PC-9 (cell line): Measurements from ENCODE around the gene FAIM.

ENCODE experiments used
- CTCF ChIP-seq: fragments of 200-600 bp; sonication (generic); conservative IDR thresholded peaks from 2 replicates; pipeline ENCODE4 v1.6.1; 2017; ENCODE audit warnings: mixed run types, antibody characterized with exemption, mild to moderate bottlenecking, moderate library complexity
- EZH2 ChIP-seq: fragments of 200-600 bp; sonication (generic); IDR thresholded peaks from 2 replicates; pipeline ENCODE4 v1.8.0; 2017; ENCODE audit warnings: antibody characterized with exemption, low read depth

GRCh38 chr3:138642927-138643253 is 34.3 kb downstream of the FAIM start:
- TF ChIP-seq CTCF (no peak), EZH2 (no peak)
